Measurements from ENCODE around the gene PTPRK. TPM values are rescaled to one million over a fixed set of nuclear protein-coding genes. Genes with fewer than 3 reads are reported as not detected.

The PTPRK gene
- polyA plus RNA-seq, 3 donors = 0.01 TPM; not detected in 2

GRCh38 chr6:127976796-127977195 is 543.6 kb downstream of the PTPRK start:
- Mint-ChIP-seq H3K9me3 (peaks cover 0 to 8% (median 3%) of the 10 kb centered on the region in 7 donors), H3K4me3 (no peak overlapping the region), H3K4me1 (no peaks in the 10 kb centered on the region), H3K27ac (no peak overlapping the region), H3K36me3 (no peaks in the 10 kb centered on the region), H3K27me3 (ENCODE audit: low read depth in 3 of 3) (no peaks in the 10 kb centered on the region)
- Histone ChIP-seq H3K4me2 (replicated peaks; ENCODE audit: extremely low read depth, low read length, poor library complexity, severe bottlenecking) (no peak overlapping the region), H3K4me3 (replicated peaks in 1 of 3; ENCODE audit: low read depth in 2 of 3, low read length in 3 of 3) (no peak overlapping the region), H3K79me2 (ENCODE audit: insufficient read depth, low read length) (no peaks in the 10 kb centered on the region), H3K4me1 (ENCODE audit: control insufficient read depth in 1 of 2, insufficient read depth in 2 of 2, low read length in 2 of 2) (no peaks in the 10 kb centered on the region), H4K20me1 (ENCODE audit: insufficient read depth, low read length) (no peaks in the 10 kb centered on the region), H3K9me3 (replicated peaks in 1 of 2; ENCODE audit: control insufficient read depth in 1 of 2, insufficient read depth in 1 of 2, low read length in 2 of 2) (no peaks in the 10 kb centered on the region), H3K36me3 (replicated peaks in 1 of 2; ENCODE audit: control insufficient read depth in 1 of 2, insufficient read depth in 2 of 2, low read length in 2 of 2) (no peaks in the 10 kb centered on the region), H3K9ac (ENCODE audit: insufficient read depth, low read length, poor library complexity, severe bottlenecking) (no peak overlapping the region), H3K27ac (ENCODE audit: low read depth in 1 of 2, low read length in 2 of 2) (no peak overlapping the region), H3K27me3 (ENCODE audit: control insufficient read depth in 2 of 2, insufficient read depth in 2 of 2, low read length in 2 of 2) (no peaks in the 10 kb centered on the region), H2AFZ (ENCODE audit: insufficient read depth, low read depth, low read length, poor library complexity, severe bottlenecking) (no peak overlapping the region)
- TF ChIP-seq CTCF (IDR thresholded peaks at IDR 0.05) = no peak
- intact Hi-C loops (cut with micrococcal nuclease) = no loop called here
- WGBS (ENCODE audit: insufficient coverage) = no CpG with 5 or more reads among the region's 4 CpGs
- no peak for DNase-seq

GRCh38 chr6:127976111-127976510 is 544.3 kb downstream of the PTPRK start:
- no peak overlapping the region for H3K4me3 ChIP-seq (replicated peaks in 1 of 3; ENCODE audit: low read depth in 2 of 3, low read length in 3 of 3)
- H3K9ac ChIP-seq (ENCODE audit: insufficient read depth, low read length, poor library complexity, severe bottlenecking) = no peak overlapping the region

More at GRCh38 chr6:127976111-127976510, 544.3 kb downstream of the PTPRK start:
- H3K36me3 ChIP-seq (replicated peaks in 1 of 2; ENCODE audit: control insufficient read depth in 1 of 2, insufficient read depth in 2 of 2, low read length in 2 of 2) = no peaks in the 10 kb centered on the region
- TF ChIP-seq CTCF (IDR thresholded peaks at IDR 0.05) = no peak
- H3K9me3 ChIP-seq (replicated peaks in 1 of 2; ENCODE audit: control insufficient read depth in 1 of 2, insufficient read depth in 1 of 2, low read length in 2 of 2) = no peaks in the 10 kb centered on the region
- H4K20me1 ChIP-seq (ENCODE audit: insufficient read depth, low read length) = no peaks in the 10 kb centered on the region
- Mint-ChIP-seq H3K9me3 (peaks cover 0 to 8% (median 3%) of the 10 kb centered on the region in 7 donors), H3K4me3 (no peak overlapping the region), H3K4me1 (no peaks in the 10 kb centered on the region), H3K27ac (no peak overlapping the region), H3K36me3 (no peaks in the 10 kb centered on the region), H3K27me3 (ENCODE audit: low read depth in 3 of 3) (no peaks in the 10 kb centered on the region)
- H2AFZ ChIP-seq (ENCODE audit: insufficient read depth, low read depth, low read length, poor library complexity, severe bottlenecking) = no peak overlapping the region
- no CpG with 5 or more reads among the region's 3 CpGs for WGBS (ENCODE audit: insufficient coverage)
- H3K79me2 ChIP-seq (ENCODE audit: insufficient read depth, low read length) = no peaks in the 10 kb centered on the region
- no peak overlapping the region for H3K4me2 ChIP-seq (replicated peaks; ENCODE audit: extremely low read depth, low read length, poor library complexity, severe bottlenecking)
- H3K27ac ChIP-seq (ENCODE audit: low read depth in 1 of 2, low read length in 2 of 2) = no peak overlapping the region
- no peaks in the 10 kb centered on the region for H3K4me1 ChIP-seq (ENCODE audit: control insufficient read depth in 1 of 2, insufficient read depth in 2 of 2, low read length in 2 of 2)
- no peak for DNase-seq
- intact Hi-C loops (cut with micrococcal nuclease) = no loop called here
- no peaks in the 10 kb centered on the region for H3K27me3 ChIP-seq (ENCODE audit: control insufficient read depth in 2 of 2, insufficient read depth in 2 of 2, low read length in 2 of 2)

Measured in CD14-positive monocyte (primary cell).